GM19324 (cell line): ENCODE measurements around the gene HIF3A.

Source experiments
- ATAC-seq: cut with Tn5 transposase; IDR thresholded peaks from one replicate; pipeline ENCODE4 v1.9.1; 2021; ENCODE audit warnings: mild to moderate bottlenecking, moderate library complexity; ENCODE audit not compliant: unreplicated experiment, low FRiP score

HIF3A gene

GRCh38 chr19:46376241-46377153 lies 79.7 kb downstream of the HIF3A start:
- ATAC-seq = no peak

GRCh38 chr19:46378268-46378667 lies 81.4 kb downstream of the HIF3A start:
- no peak for ATAC-seq

- no peak for ATAC-seq
Observed at GRCh38 chr19:46380690-46381089, 83.8 kb downstream of the HIF3A start.

- ATAC-seq = no peak
Observed at GRCh38 chr19:46381346-46381745, 84.5 kb downstream of the HIF3A start.

- no peak for ATAC-seq
Observed at GRCh38 chr19:46381756-46382345, 85.0 kb downstream of the HIF3A start.

GRCh38 chr19:46383171-46383815 lies 86.5 kb downstream of the HIF3A start:
- no peak for ATAC-seq

GRCh38 chr19:46383846-46384245 lies 87.0 kb downstream of the HIF3A start:
- no peak for ATAC-seq

GRCh38 chr19:46384396-46384795 lies 87.6 kb downstream of the HIF3A start:
- no peak for ATAC-seq

GRCh38 chr19:46385636-46386035 lies 88.8 kb downstream of the HIF3A start:
- ATAC-seq = no peak

- ATAC-seq = no peak
Observed at GRCh38 chr19:46386151-46386550, 89.3 kb downstream of the HIF3A start.

GRCh38 chr19:46386996-46387712 lies 90.3 kb downstream of the HIF3A start:
- ATAC-seq = no peak

GRCh38 chr19:46387713-46388130 lies 90.9 kb downstream of the HIF3A start:
- ATAC-seq = no peak

GRCh38 chr19:46388311-46389095 lies 91.7 kb downstream of the HIF3A start:
- no peak for ATAC-seq

GRCh38 chr19:46390121-46390858 lies 93.4 kb downstream of the HIF3A start:
- ATAC-seq = no peak

- ATAC-seq = no peak
Observed at GRCh38 chr19:46390866-46391265, 94.0 kb downstream of the HIF3A start.

- ATAC-seq = no peak
Observed at GRCh38 chr19:46391296-46392251, 94.7 kb downstream of the HIF3A start.

- no peak for ATAC-seq
Observed at GRCh38 chr19:46392252-46392801, 95.5 kb downstream of the HIF3A start.

GRCh38 chr19:46392837-46393236 lies 96.0 kb downstream of the HIF3A start:
- ATAC-seq = no peak
